Fibroblast of lung (primary cell): ENCODE measurements around the gene ETF1. TPM values are rescaled to one million over a fixed set of nuclear protein-coding genes. Genes with fewer than 3 reads are reported as not detected.

ENCODE experiments used
- DNase-seq, 2 donors: peaks; one replicate each; pipeline versions ENCODE4 v3.0.0 to v3.0.0-alpha.2; 2010; ENCODE audit warnings: low read depth in 2 of 2
- H2AFZ ChIP-seq: 2 replicates; pipeline ENCODE4 v1.5.1; 2012; ENCODE audit warnings: low read length, control low read depth, inconsistent platforms
- H3K27ac ChIP-seq: 2 replicates; pipeline ENCODE4 v1.5.1; 2011; ENCODE audit warnings: low read length, control low read depth; ENCODE audit not compliant: insufficient read depth
- H3K27me3 ChIP-seq: 2 replicates; pipeline ENCODE4 v1.5.1; 2011; ENCODE audit warnings: mild to moderate bottlenecking, low read length; ENCODE audit not compliant: control insufficient read depth, insufficient read depth
- H3K36me3 ChIP-seq: 2 replicates; pipeline ENCODE4 v1.5.1; 2011; ENCODE audit warnings: low read length; ENCODE audit not compliant: control insufficient read depth, insufficient read depth
- H3K4me1 ChIP-seq: 2 replicates; pipeline ENCODE4 v1.5.1; 2011; ENCODE audit warnings: low read length; ENCODE audit not compliant: control insufficient read depth, insufficient read depth; ENCODE audit errors: extremely low read depth
- H3K4me2 ChIP-seq: 2 replicates; pipeline ENCODE4 v1.5.1; 2011; ENCODE audit warnings: low read length, control low read depth; ENCODE audit not compliant: insufficient read depth; ENCODE audit errors: extremely low read depth
- H3K4me3 ChIP-seq, 4 experiments: fragments of 200-600 bp in 1 of 4; sonication (generic) in 1 of 4; replicated peaks in 1 of 4; 2 replicates each; pipeline ENCODE4 v1.5.1; 2011 to 2016; ENCODE audit warnings: low read length in 4 of 4, low read depth in 3 of 4, mild to moderate bottlenecking in 3 of 4, control low read depth in 2 of 4, inconsistent platforms in 1 of 4, mixed read lengths in 1 of 4; ENCODE audit not compliant: insufficient read depth in 1 of 4; ENCODE audit errors: control extremely low read depth in 1 of 4
- H3K79me2 ChIP-seq: 2 replicates; pipeline ENCODE4 v1.5.1; 2012; ENCODE audit warnings: mild to moderate bottlenecking, low read length, inconsistent platforms; ENCODE audit not compliant: control insufficient read depth, insufficient read depth
- H3K9ac ChIP-seq: 2 replicates; pipeline ENCODE4 v1.5.1; 2011; ENCODE audit warnings: mild to moderate bottlenecking, low read length, control low read depth; ENCODE audit not compliant: insufficient read depth
- H3K9me3 ChIP-seq: 2 replicates; pipeline ENCODE4 v1.5.1; 2012; ENCODE audit warnings: low read depth, low read length; ENCODE audit not compliant: control insufficient read depth, insufficient read depth
- H4K20me1 ChIP-seq: 2 replicates; pipeline ENCODE4 v1.5.1; 2011; ENCODE audit warnings: low read length; ENCODE audit not compliant: control insufficient read depth, insufficient read depth; ENCODE audit errors: extremely low read depth
- EZH2 ChIP-seq: IDR thresholded peaks from 2 replicates; pipeline ENCODE4 v1.5.1; 2012; ENCODE audit warnings: low read length, control low read depth, mild to moderate bottlenecking; ENCODE audit errors: missing control alignments
- polyA minus RNA-seq: library from RNA; depleted of rRNA, polyadenylated mRNA; stranded (reverse); fragments of >200 nt; gene quantifications from 2 replicates; pipeline ENCODE4 v1.2.3, GENCODE V29; 2011; ENCODE audit warnings: low replicate concordance
- polyA plus RNA-seq, 2 donors: library from polyadenylated mRNA; depleted of rRNA in 1 of 2; stranded (reverse) in 1 of 2; unstranded in 1 of 2; fragments of >200 nt; gene quantifications; 2 replicates each; pipeline ENCODE4 v1.2.1, GENCODE V29; 2011 to 2012; ENCODE audit warnings: missing spikeins in 1 of 2
- total RNA-seq: library from RNA; depleted of rRNA; stranded (reverse); fragments of >200 nt; gene quantifications from 2 replicates; pipeline ENCODE4 v1.2.1, GENCODE V29; 2014
- TF ChIP-seq, protein P1 (sequence below), 2 donors: IDR thresholded peaks in 1 of 2; conservative IDR thresholded peaks in 1 of 2; 1 replicate in 1 of 2; 2 replicates in 1 of 2; pipeline ENCODE4 v1.5.1; 2011 to 2012; ENCODE audit warnings: low read length in 2 of 2, control low read depth in 1 of 2, inconsistent platforms in 1 of 2, low read depth in 1 of 2, mild to moderate bottlenecking in 1 of 2

Gene ETF1
- total RNA-seq (117 and 118 TPM in 2 replicates), polyA plus RNA-seq (94.0 and 103 TPM in 2 replicates), polyA minus RNA-seq (9.8 and 13.2 TPM in 2 replicates)
- polyA plus RNA-seq (2012): 83.5 and 97.2 TPM in 2 replicates

- TF ChIP-seq EZH2: no peak
- TF ChIP-seq, protein P1, sequence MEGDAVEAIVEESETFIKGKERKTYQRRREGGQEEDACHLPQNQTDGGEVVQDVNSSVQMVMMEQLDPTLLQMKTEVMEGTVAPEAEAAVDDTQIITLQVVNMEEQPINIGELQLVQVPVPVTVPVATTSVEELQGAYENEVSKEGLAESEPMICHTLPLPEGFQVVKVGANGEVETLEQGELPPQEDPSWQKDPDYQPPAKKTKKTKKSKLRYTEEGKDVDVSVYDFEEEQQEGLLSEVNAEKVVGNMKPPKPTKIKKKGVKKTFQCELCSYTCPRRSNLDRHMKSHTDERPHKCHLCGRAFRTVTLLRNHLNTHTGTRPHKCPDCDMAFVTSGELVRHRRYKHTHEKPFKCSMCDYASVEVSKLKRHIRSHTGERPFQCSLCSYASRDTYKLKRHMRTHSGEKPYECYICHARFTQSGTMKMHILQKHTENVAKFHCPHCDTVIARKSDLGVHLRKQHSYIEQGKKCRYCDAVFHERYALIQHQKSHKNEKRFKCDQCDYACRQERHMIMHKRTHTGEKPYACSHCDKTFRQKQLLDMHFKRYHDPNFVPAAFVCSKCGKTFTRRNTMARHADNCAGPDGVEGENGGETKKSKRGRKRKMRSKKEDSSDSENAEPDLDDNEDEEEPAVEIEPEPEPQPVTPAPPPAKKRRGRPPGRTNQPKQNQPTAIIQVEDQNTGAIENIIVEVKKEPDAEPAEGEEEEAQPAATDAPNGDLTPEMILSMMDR (conservative IDR thresholded peaks at IDR 0.05 in 1 of 2, IDR thresholded peaks at IDR 0.05 in 1 of 2; ENCODE audit: low read depth in 1 of 2, low read length in 2 of 2): no peak
- Histone ChIP-seq H3K27ac (peak within 1 kb of the TSS; percentile 98), H3K4me1 (no peaks in the 10 kb centered on the region), H3K36me3 (no peaks in the 10 kb centered on the region), H3K9ac (peak within 1 kb of the TSS; percentile 100), H3K9me3 (no peaks in the 10 kb centered on the region), H2AFZ (peak within 1 kb of the TSS; percentile 20), H3K4me3 (peak within 1 kb of the TSS; percentile 90 to 99 (median 94)), H4K20me1 (no peaks in the 10 kb centered on the region), H3K4me2 (peak within 1 kb of the TSS; percentile 80), H3K79me2 (peaks cover 88% of the 10 kb centered on the region), H3K27me3 (no peaks in the 10 kb centered on the region)
- peak; percentile 99 to 100 for DNase-seq
Observed at GRCh38 chr5:138542956-138543729, at the start of gene ETF1. Gene ETF1, minus strand, starts transcription at chr5:138543236. Its CDS starts 318 bp downstream, at chr5:138542918.

- no peaks in the 10 kb centered on the region for H3K36me3 ChIP-seq
- no peaks in the 10 kb centered on the region for H4K20me1 ChIP-seq
- H3K9me3 ChIP-seq: no peaks in the 10 kb centered on the region
- no peak overlapping the region for H3K4me2 ChIP-seq
- no peak overlapping the region for H3K9ac ChIP-seq
- H3K27ac ChIP-seq: no peak overlapping the region
- TF ChIP-seq, protein P1 (conservative IDR thresholded peaks at IDR 0.05 in 1 of 2, IDR thresholded peaks at IDR 0.05 in 1 of 2; ENCODE audit: low read depth in 1 of 2, low read length in 2 of 2): no peak
- no peak for TF ChIP-seq EZH2
- no peaks in the 10 kb centered on the region for H3K79me2 ChIP-seq
- DNase-seq: no peak
- no peak overlapping the region for H2AFZ ChIP-seq
- H3K4me1 ChIP-seq: no peaks in the 10 kb centered on the region
- no peak overlapping the region for H3K4me3 ChIP-seq
- peaks cover 4% of the 10 kb centered on the region for H3K27me3 ChIP-seq
Observed at GRCh38 chr5:138588013-138588788, 45.2 kb upstream of the ETF1 start.

DNA sequence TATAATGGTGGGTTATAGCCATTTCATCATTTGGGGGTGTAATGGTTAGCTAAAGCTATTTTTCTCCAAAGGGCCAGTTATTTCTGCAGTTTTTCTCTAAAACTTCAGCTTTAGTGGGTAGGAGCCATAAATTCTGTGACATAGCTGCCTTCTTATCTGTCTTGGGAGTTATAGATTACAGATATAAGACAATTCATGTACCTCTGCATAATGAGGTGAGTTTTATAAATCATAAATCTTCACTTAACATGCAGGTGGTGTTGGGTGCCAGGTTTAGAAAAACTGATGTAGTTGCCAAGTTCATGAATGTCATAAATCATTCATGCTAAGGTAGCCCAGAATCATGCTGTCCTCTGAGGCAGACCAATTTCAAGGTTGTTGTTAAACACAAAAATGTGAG is 42.1 kb upstream of the ETF1 start:
- Histone ChIP-seq H3K27ac (no peak overlapping the region), H3K4me1 (no peaks in the 10 kb centered on the region), H4K20me1 (no peaks in the 10 kb centered on the region), H3K79me2 (no peaks in the 10 kb centered on the region), H3K9ac (no peak overlapping the region), H3K4me2 (no peak overlapping the region), H3K36me3 (no peaks in the 10 kb centered on the region), H3K4me3 (no peak overlapping the region), H3K27me3 (peaks cover 4% of the 10 kb centered on the region), H3K9me3 (no peaks in the 10 kb centered on the region), H2AFZ (no peak overlapping the region)
- TF ChIP-seq, protein P1 (conservative IDR thresholded peaks at IDR 0.05 in 1 of 2, IDR thresholded peaks at IDR 0.05 in 1 of 2; ENCODE audit: low read depth in 1 of 2, low read length in 2 of 2): no peak
- no peak for TF ChIP-seq EZH2
- no peak for DNase-seq
